IPS-15b (cell line): Measurements from ENCODE around the gene PACRG.

Source experiments
- H3K27me3 ChIP-seq: one replicate; pipeline ENCODE4 v1.6.1; 2013; ENCODE audit warnings: low read length; ENCODE audit not compliant: control insufficient read depth, insufficient read depth
- H3K36me3 ChIP-seq: one replicate; pipeline ENCODE4 v1.6.1; 2013; ENCODE audit warnings: low read length; ENCODE audit not compliant: control insufficient read depth, insufficient read depth
- H3K4me1 ChIP-seq: one replicate; pipeline ENCODE4 v1.6.1; 2013; ENCODE audit warnings: mild to moderate bottlenecking, low read length; ENCODE audit not compliant: control insufficient read depth, insufficient read depth
- H3K4me3 ChIP-seq: one replicate; pipeline ENCODE4 v1.5.1; 2013; ENCODE audit warnings: low read depth, low read length
- H3K9ac ChIP-seq: one replicate; pipeline ENCODE4 v1.6.1; 2013; ENCODE audit warnings: low read depth, mild to moderate bottlenecking, low read length
- H3K9me3 ChIP-seq: one replicate; pipeline ENCODE4 v1.6.1; 2013; ENCODE audit warnings: mild to moderate bottlenecking, low read length; ENCODE audit not compliant: control insufficient read depth, insufficient read depth

The PACRG gene

GRCh38 chr6:163187201-163187600 is 459.4 kb downstream of the PACRG start:
- H3K9ac ChIP-seq = no peak overlapping the region
- H3K27me3 ChIP-seq = no peaks in the 10 kb centered on the region

GRCh38 chr6:163187606-163188005 is 459.8 kb downstream of the PACRG start:
- Histone ChIP-seq H3K27me3 (no peaks in the 10 kb centered on the region), H3K9ac (no peak overlapping the region), H3K9me3 (no peaks in the 10 kb centered on the region), H3K4me3 (no peak overlapping the region), H3K4me1 (peaks cover 3% of the 10 kb centered on the region), H3K36me3 (no peaks in the 10 kb centered on the region)

More at GRCh38 chr6:163187201-163187600, 459.4 kb downstream of the PACRG start:
- Histone ChIP-seq H3K4me3 (no peak overlapping the region), H3K36me3 (no peaks in the 10 kb centered on the region), H3K4me1 (peaks cover 4% of the 10 kb centered on the region), H3K9me3 (no peaks in the 10 kb centered on the region)

- peaks cover 3% of the 10 kb centered on the region for H3K4me1 ChIP-seq
- no peak overlapping the region for H3K4me3 ChIP-seq
- H3K27me3 ChIP-seq = no peaks in the 10 kb centered on the region
- no peak overlapping the region for H3K9ac ChIP-seq
- H3K9me3 ChIP-seq = no peaks in the 10 kb centered on the region
- no peaks in the 10 kb centered on the region for H3K36me3 ChIP-seq
Measured at GRCh38 chr6:163188746-163189145, 461.0 kb downstream of the PACRG start.

- Histone ChIP-seq H3K9me3 (no peaks in the 10 kb centered on the region), H3K27me3 (no peaks in the 10 kb centered on the region), H3K4me3 (no peak overlapping the region)
Measured at GRCh38 chr6:163189609-163190008, 461.8 kb downstream of the PACRG start.

GRCh38 chr6:163190786-163191185 is 463.0 kb downstream of the PACRG start:
- H3K36me3 ChIP-seq = no peaks in the 10 kb centered on the region
- no peaks in the 10 kb centered on the region for H3K27me3 ChIP-seq
- no peaks in the 10 kb centered on the region for H3K9me3 ChIP-seq
- no peak overlapping the region for H3K4me3 ChIP-seq
- H3K9ac ChIP-seq = no peak overlapping the region
- H3K4me1 ChIP-seq = no peaks in the 10 kb centered on the region

More at GRCh38 chr6:163189609-163190008, 461.8 kb downstream of the PACRG start:
- no peak overlapping the region for H3K9ac ChIP-seq
- no peaks in the 10 kb centered on the region for H3K36me3 ChIP-seq
- H3K4me1 ChIP-seq = peaks cover 3% of the 10 kb centered on the region

GRCh38 chr6:163191704-163192537 is 464.1 kb downstream of the PACRG start:
- H3K4me3 ChIP-seq = no peak overlapping the region
- H3K36me3 ChIP-seq = no peaks in the 10 kb centered on the region
- H3K9ac ChIP-seq = no peak overlapping the region
- no peaks in the 10 kb centered on the region for H3K27me3 ChIP-seq
- H3K4me1 ChIP-seq = no peaks in the 10 kb centered on the region
- no peaks in the 10 kb centered on the region for H3K9me3 ChIP-seq

GRCh38 chr6:163192591-163192990 is 464.8 kb downstream of the PACRG start:
- Histone ChIP-seq H3K4me3 (no peak overlapping the region), H3K9me3 (no peaks in the 10 kb centered on the region), H3K4me1 (no peaks in the 10 kb centered on the region), H3K36me3 (no peaks in the 10 kb centered on the region), H3K9ac (no peak overlapping the region), H3K27me3 (no peaks in the 10 kb centered on the region)

GRCh38 chr6:163193326-163193725 is 465.6 kb downstream of the PACRG start:
- Histone ChIP-seq H3K4me1 (no peaks in the 10 kb centered on the region), H3K9ac (no peak overlapping the region), H3K36me3 (no peaks in the 10 kb centered on the region), H3K9me3 (no peaks in the 10 kb centered on the region), H3K4me3 (no peak overlapping the region), H3K27me3 (no peaks in the 10 kb centered on the region)

- Histone ChIP-seq H3K9me3 (no peaks in the 10 kb centered on the region), H3K4me3 (no peak overlapping the region), H3K36me3 (no peaks in the 10 kb centered on the region), H3K4me1 (no peaks in the 10 kb centered on the region), H3K9ac (no peak overlapping the region), H3K27me3 (no peaks in the 10 kb centered on the region)
Measured at GRCh38 chr6:163195721-163196691, 468.2 kb downstream of the PACRG start.

- Histone ChIP-seq H3K9me3 (no peaks in the 10 kb centered on the region), H3K36me3 (no peaks in the 10 kb centered on the region), H3K9ac (no peak overlapping the region)
Measured at GRCh38 chr6:163197839-163198238, 470.1 kb downstream of the PACRG start.

GRCh38 chr6:163198396-163198795 is 470.6 kb downstream of the PACRG start:
- H3K36me3 ChIP-seq = no peaks in the 10 kb centered on the region
- no peaks in the 10 kb centered on the region for H3K9me3 ChIP-seq
- no peaks in the 10 kb centered on the region for H3K27me3 ChIP-seq
- H3K4me3 ChIP-seq = no peak overlapping the region
- no peak overlapping the region for H3K9ac ChIP-seq
- H3K4me1 ChIP-seq = no peaks in the 10 kb centered on the region

More at GRCh38 chr6:163197839-163198238, 470.1 kb downstream of the PACRG start:
- H3K27me3 ChIP-seq = no peaks in the 10 kb centered on the region
- no peak overlapping the region for H3K4me3 ChIP-seq
- no peaks in the 10 kb centered on the region for H3K4me1 ChIP-seq
